NCI-H2227 treated with DMSO at 0.1 percent for 48 hours (cell line): ENCODE data around the gene POU2AF3.

Experiments
- DNase-seq: peaks from one replicate; lab custom pipeline; 2025; lab: John Stamatoyannopoulos, UW

Gene POU2AF3

GRCh38 chr11:111329306-111330204 is 31.2 kb downstream of the POU2AF3 start:
- DNase-seq: no peak

GRCh38 chr11:111330234-111330893 is 32.0 kb downstream of the POU2AF3 start:
- DNase-seq: no peak

- DNase-seq: no peak
Observed at GRCh38 chr11:111331711-111332479, 33.5 kb downstream of the POU2AF3 start.

GRCh38 chr11:111334532-111335502 is 36.5 kb downstream of the POU2AF3 start:
- no peak for DNase-seq

- no peak for DNase-seq
Observed at GRCh38 chr11:111335549-111335948, 37.2 kb downstream of the POU2AF3 start.

GRCh38 chr11:111336062-111336461 is 37.7 kb downstream of the POU2AF3 start:
- DNase-seq: no peak

GRCh38 chr11:111336582-111337256 is 38.4 kb downstream of the POU2AF3 start:
- DNase-seq: no peak

- DNase-seq: no peak
Observed at GRCh38 chr11:111339758-111340388, 41.5 kb downstream of the POU2AF3 start.

GRCh38 chr11:111342329-111342728 is 44.0 kb downstream of the POU2AF3 start:
- no peak for DNase-seq

- no peak for DNase-seq
Observed at GRCh38 chr11:111344032-111344431, 45.7 kb downstream of the POU2AF3 start.

GRCh38 chr11:111347002-111347722 is 48.8 kb downstream of the POU2AF3 start:
- DNase-seq: no peak

GRCh38 chr11:111347723-111348115 is 49.4 kb downstream of the POU2AF3 start:
- no peak for DNase-seq

- DNase-seq: no peak
Observed at GRCh38 chr11:111348147-111348546, 49.8 kb downstream of the POU2AF3 start.

GRCh38 chr11:111349191-111349695 is 50.9 kb downstream of the POU2AF3 start:
- DNase-seq: no peak

- no peak for DNase-seq
Observed at GRCh38 chr11:111350811-111351210, 52.5 kb downstream of the POU2AF3 start.

GRCh38 chr11:111351374-111352055 is 53.2 kb downstream of the POU2AF3 start:
- DNase-seq: no peak

GRCh38 chr11:111352231-111352746 is 53.9 kb downstream of the POU2AF3 start:
- DNase-seq: no peak

- no peak for DNase-seq
Observed at GRCh38 chr11:111352935-111353710, 54.8 kb downstream of the POU2AF3 start.
